Activated CD8-positive, alpha-beta T cell treated with anti-CD3 and anti-CD28 coated beads, Interleukin-2, amount 10 ng/mL, durations not matched to agents 7 days and 5 days (primary cell): ENCODE data around the gene EVC. TPM values are rescaled to one million over a fixed set of nuclear protein-coding genes. Genes with fewer than 3 reads are reported as not detected.
"Not testable (repeated sequence)": the region's sequence is repeated elsewhere in the genome, so short reads cannot be mapped to it uniquely, and the experiment has no call there.

Experiments used
- ATAC-seq: fragments of 150-1000 bp; cut with Tn5 transposase; one replicate; pipeline ENCODE4 v1.10.0; 2021; ENCODE audit warnings: moderate library complexity
- CTCF ChIA-PET: fragments of 350-600 bp; sonication (Branson Sonifier 250); formaldehyde crosslinking; loops from one replicate; lab custom pipeline; 2021; ENCODE audit warnings: antibody characterized with exemption; lab: Charles Lee
- POLR2A ChIA-PET: fragments of 350-600 bp; sonication (Branson Sonifier 250); formaldehyde crosslinking; loops from one replicate; lab custom pipeline; 2021; ENCODE audit warnings: antibody characterized with exemption; lab: Charles Lee
- DNase-seq: peaks from one replicate; pipeline ENCODE4 v3.0.0-alpha.2; 2020
- H3K27ac Mint-ChIP-seq: one replicate; pipeline ENCODE4 v1.8.0; 2021; ENCODE audit warnings: mild to moderate bottlenecking, mixed read lengths
- H3K27me3 Mint-ChIP-seq: one replicate; pipeline ENCODE4 v1.8.0; 2021; ENCODE audit warnings: low read depth, mixed read lengths
- H3K36me3 Mint-ChIP-seq: one replicate; pipeline ENCODE4 v1.8.0; 2021; ENCODE audit warnings: low read depth, mixed read lengths
- H3K4me1 Mint-ChIP-seq: one replicate; pipeline ENCODE4 v1.8.0; 2021; ENCODE audit warnings: low read depth, mixed read lengths
- H3K4me3 Mint-ChIP-seq: one replicate; pipeline ENCODE4 v1.8.0; 2021; ENCODE audit warnings: mild to moderate bottlenecking, mixed read lengths
- H3K9me3 Mint-ChIP-seq: one replicate; pipeline ENCODE4 v1.8.0; 2022; ENCODE audit warnings: mixed read lengths; ENCODE audit not compliant: insufficient read depth
- total RNA-seq, 2 experiments: library from RNA; stranded (reverse); gene quantifications; one replicate each; pipeline ENCODE4 v1.2.3, GENCODE V29; 2021

EVC gene
- total RNA-seq, 2 experiments from 2014 or later = 1.7 to 1.9 TPM

DNA sequence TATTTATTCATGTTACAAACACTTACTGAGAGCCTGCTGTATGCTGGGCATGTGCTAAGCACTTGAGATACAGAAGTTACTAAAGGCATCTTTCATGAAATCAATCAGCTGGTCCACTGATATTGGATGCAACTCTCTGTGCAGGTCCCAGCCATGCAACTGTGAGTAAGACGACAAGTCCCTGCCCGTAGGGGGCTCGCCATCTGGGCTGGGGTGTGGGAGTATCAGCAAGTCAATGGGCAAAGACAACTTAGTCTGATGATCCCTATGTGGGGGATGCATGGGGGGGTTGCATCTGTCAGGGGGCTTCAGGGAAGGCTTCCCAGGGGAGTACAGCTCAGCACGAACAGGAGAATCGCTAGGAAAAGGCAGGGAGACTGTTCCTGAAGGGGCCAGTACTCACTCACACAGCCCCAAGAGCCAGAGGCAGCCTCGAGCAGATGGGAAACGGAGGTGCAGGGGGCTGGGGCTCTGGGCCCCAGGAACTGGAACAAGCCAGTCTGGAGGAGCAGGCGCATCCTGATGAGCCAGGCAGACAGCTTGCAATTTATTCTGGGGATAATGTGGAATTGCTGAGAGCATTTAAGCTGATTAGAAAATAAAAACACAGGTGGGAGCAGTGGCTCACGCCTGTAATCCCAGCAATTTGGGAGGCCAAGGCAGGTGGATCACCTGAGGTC is 141.7 kb downstream of the EVC start:
- Mint-ChIP-seq H3K9me3 (no peaks in the 10 kb centered on the region), H3K4me3 (no peak overlapping the region), H3K27ac (no peak overlapping the region), H3K4me1 (no peaks in the 10 kb centered on the region), H3K36me3 (no peaks in the 10 kb centered on the region), H3K27me3 (peaks cover 4% of the 10 kb centered on the region)
- no peak for DNase-seq
- no peak for ATAC-seq
- POLR2A ChIA-PET = no interaction called here
- CTCF ChIA-PET = no interaction called here

DNA sequence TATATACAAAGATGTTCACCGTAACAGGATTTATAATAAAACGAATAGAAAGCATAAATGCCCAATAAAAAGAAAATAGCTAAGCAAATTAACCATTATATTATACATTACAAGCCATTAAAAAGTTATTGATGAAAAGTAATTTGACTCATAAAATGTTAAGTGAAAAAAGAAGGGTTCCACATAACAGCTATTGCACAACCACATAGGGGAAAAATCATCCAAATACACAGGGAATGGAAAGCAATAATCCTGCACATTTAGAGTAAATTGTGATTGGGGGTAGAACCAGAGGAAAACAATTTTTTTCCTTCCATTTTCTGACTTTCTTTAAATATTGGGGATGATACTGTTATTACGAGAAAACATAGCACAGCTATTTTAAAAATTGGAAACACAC is 143.9 kb downstream of the EVC start:
- H3K4me3 Mint-ChIP-seq = no peak overlapping the region
- no peak for DNase-seq
- H3K27me3 Mint-ChIP-seq = no peaks in the 10 kb centered on the region
- ChIA-PET POLR2A (no interaction called here), CTCF (no interaction called here)
- H3K4me1 Mint-ChIP-seq = no peaks in the 10 kb centered on the region
- H3K27ac Mint-ChIP-seq = no peak overlapping the region
- no peak for ATAC-seq
- no peaks in the 10 kb centered on the region for H3K9me3 Mint-ChIP-seq
- H3K36me3 Mint-ChIP-seq = no peaks in the 10 kb centered on the region

GRCh38 chr4:5856362-5856761 is 145.4 kb downstream of the EVC start:
- POLR2A ChIA-PET, H3K36me3 Mint-ChIP-seq, H3K4me3 Mint-ChIP-seq, H3K27me3 Mint-ChIP-seq, ATAC-seq, H3K27ac Mint-ChIP-seq, DNase-seq, H3K9me3 Mint-ChIP-seq, CTCF ChIA-PET, H3K4me1 Mint-ChIP-seq: not testable (repeated sequence)

- Mint-ChIP-seq H3K4me3 (no peak overlapping the region), H3K36me3 (no peaks in the 10 kb centered on the region), H3K27ac (no peak overlapping the region), H3K9me3 (no peaks in the 10 kb centered on the region), H3K4me1 (no peaks in the 10 kb centered on the region), H3K27me3 (no peaks in the 10 kb centered on the region)
- ChIA-PET POLR2A (interaction anchor here (0.6 kb wide), 1 partner anchor 435 kb away, joined by 3 read pairs; no protein-coding TSS in a partner anchor), CTCF (no interaction called here)
- no peak for DNase-seq
- no peak for ATAC-seq
These were observed 146.2 kb downstream of the EVC start for GRCh38 chr4:5857199-5857598.

DNA sequence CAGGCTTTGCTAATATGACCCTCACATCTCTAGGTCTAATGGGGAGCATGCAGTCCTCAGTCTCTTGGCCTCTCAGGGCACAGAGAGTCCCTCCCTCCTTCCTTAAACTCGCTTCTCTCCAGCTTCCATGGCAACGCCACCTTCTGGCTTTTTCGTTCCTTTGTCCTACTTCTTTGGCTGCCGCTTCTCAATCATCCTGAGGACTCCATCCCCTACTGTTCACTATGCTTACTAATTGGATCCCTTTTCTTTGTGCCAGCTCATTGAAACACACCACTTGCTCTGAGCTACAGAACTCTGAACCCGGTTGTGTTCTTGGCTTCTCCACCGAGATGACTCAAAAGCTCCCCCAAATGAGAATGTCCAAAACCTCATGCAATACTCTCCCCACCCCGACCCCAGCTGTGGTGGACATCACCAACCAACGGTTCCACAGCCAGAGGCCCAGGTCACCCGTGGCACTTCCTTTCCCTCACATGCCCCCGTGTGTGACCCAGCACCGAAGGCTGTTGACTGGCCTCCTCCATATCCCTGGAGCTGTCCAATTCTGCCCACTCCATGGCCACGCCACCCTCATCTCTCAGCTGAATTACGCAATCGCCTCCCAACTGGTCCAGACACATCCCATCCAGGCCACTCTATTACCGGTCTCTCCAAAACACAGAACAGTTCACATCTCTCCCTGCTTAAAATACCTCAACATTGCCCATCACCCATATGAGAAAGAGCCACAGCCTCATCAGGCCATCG is 147.2 kb downstream of the EVC start:
- DNase-seq (no peak), ATAC-seq (no peak)
- no peaks in the 10 kb centered on the region for H3K9me3 Mint-ChIP-seq
- POLR2A ChIA-PET = interaction anchor here (0.6 kb wide), 1 partner anchor 434 kb away, joined by 3 read pairs; no protein-coding TSS in a partner anchor
- H3K36me3 Mint-ChIP-seq = no peaks in the 10 kb centered on the region
- CTCF ChIA-PET = no interaction called here
- H3K27ac Mint-ChIP-seq = no peak overlapping the region
- peaks cover 1% of the 10 kb centered on the region for H3K4me1 Mint-ChIP-seq
- H3K4me3 Mint-ChIP-seq = no peak overlapping the region
- no peaks in the 10 kb centered on the region for H3K27me3 Mint-ChIP-seq

DNA sequence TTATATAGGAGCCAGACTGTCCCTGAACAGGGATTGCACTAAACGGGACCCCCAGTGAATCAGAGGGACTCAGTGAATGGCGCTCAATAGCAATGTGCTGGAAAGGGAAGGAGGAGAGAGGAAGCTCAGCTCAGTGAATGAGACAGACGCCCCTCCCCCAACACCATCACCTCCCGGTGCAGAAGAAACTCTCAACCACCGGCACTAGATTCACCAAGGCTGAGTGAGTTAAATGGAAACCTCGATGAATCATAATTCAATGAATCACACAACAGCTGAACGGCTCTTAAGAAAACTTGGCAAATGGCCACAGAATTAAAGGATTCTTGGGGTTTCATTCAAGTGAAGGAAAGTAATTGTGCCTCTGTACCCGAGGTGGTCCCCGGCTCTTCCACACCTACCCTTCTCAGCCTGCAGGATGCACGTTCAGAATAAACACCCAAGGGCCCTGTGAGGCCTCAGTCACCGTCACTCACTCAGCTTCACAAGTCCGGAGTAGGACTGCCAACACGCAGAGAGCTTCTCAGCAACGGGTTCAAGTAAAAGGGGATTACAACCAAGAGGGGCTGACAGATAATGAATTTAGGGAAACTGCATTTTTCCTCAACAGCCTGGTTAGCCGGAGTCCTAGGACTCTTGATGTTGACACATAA is 152.6 kb downstream of the EVC start:
- H3K4me1 Mint-ChIP-seq = peaks cover 35% of the 10 kb centered on the region
- H3K27me3 Mint-ChIP-seq = peaks cover 2% of the 10 kb centered on the region
- CTCF ChIA-PET = no interaction called here
- DNase-seq = peak; percentile 66
- H3K4me3 Mint-ChIP-seq = no peak overlapping the region
- no peaks in the 10 kb centered on the region for H3K9me3 Mint-ChIP-seq
- ATAC-seq = peak; percentile 74
- no peaks in the 10 kb centered on the region for H3K36me3 Mint-ChIP-seq
- H3K27ac Mint-ChIP-seq = no peak overlapping the region
- POLR2A ChIA-PET = no interaction called here

Other genes starting within 250 kb of the EVC start
- gene EVC2, start 2.6 kb upstream of the EVC start, total RNA-seq = 1 to 10 TPM; 1.1 to 1.3 TPM
- not detected for gene CRMP1, start 181.9 kb downstream of the EVC start, total RNA-seq